Breast epithelium (tissue), 4 donors: ENCODE results near the gene DAPP1. TPM values are rescaled to one million over a fixed set of nuclear protein-coding genes. Genes with fewer than 3 reads are reported as not detected.

Experiments used
- DNase-seq, 2 donors: peaks; one replicate each; pipeline ENCODE4 v3.0.0-alpha.2; 2019; ENCODE audit warnings: low spot score in 2 of 2
- H3K27ac ChIP-seq, 2 donors: fragments of 200-600 bp; sonication (generic) in 1 of 2; one replicate each; pipeline ENCODE4 v1.5.1; 2016 to 2019; ENCODE audit warnings: mild to moderate bottlenecking in 1 of 2
- H3K27me3 ChIP-seq, 2 donors: fragments of 200-600 bp; sonication (generic) in 1 of 2; one replicate each; pipeline versions ENCODE4 v1.5.1 to v1.6.0; 2017 to 2019; ENCODE audit warnings: control low read depth in 1 of 2, mild to moderate bottlenecking in 1 of 2
- H3K36me3 ChIP-seq: fragments of 200-600 bp; one replicate; pipeline ENCODE4 v1.5.1; 2019
- H3K4me1 ChIP-seq, 2 donors: fragments of 200-600 bp; sonication (generic); one replicate each; pipeline ENCODE4 v1.5.1; 2016 to 2019; ENCODE audit warnings: control low read depth in 1 of 2
- H3K4me3 ChIP-seq, 3 donors: fragments of 200-600 bp; sonication (generic); 1 replicate in 2 of 3; 2 replicates in 1 of 3; pipeline ENCODE4 v1.5.1; 2016 to 2019; ENCODE audit warnings: mild to moderate bottlenecking in 3 of 3, moderate library complexity in 2 of 3
- H3K9me3 ChIP-seq, 2 donors: fragments of 200-600 bp; sonication (generic) in 1 of 2; one replicate each; pipeline ENCODE4 v1.5.1; 2016 to 2019; ENCODE audit warnings: control low read depth in 1 of 2
- CTCF ChIP-seq, 3 donors: fragments of 450-650 bp; IDR thresholded peaks; one replicate each; pipeline ENCODE4 v1.5.1; 2016 to 2017; ENCODE audit warnings: antibody characterized with exemption in 3 of 3, mild to moderate bottlenecking in 3 of 3, moderate library complexity in 3 of 3
- POLR2A ChIP-seq: fragments of 450-650 bp; IDR thresholded peaks from one replicate; pipeline ENCODE4 v1.6.1; 2016; ENCODE audit warnings: antibody characterized with exemption, mild to moderate bottlenecking, moderate library complexity
- POLR2AphosphoS5 ChIP-seq, 3 donors: sonication (generic); formaldehyde crosslinking; IDR thresholded peaks; one replicate each; pipeline ENCODE4 v1.6.1; 2017; ENCODE audit warnings: antibody characterized with exemption in 3 of 3
- intact Hi-C: fragments of 100-400 bp; cut with DNase I; formaldehyde crosslinking; loops from one replicate; pipeline ENCODE4 v1.15.1; 2023; ENCODE audit warnings: low total_unique reads
- total RNA-seq, 3 donors: library from RNA; depleted of rRNA; stranded (reverse); fragments of >200 nt; gene quantifications; one replicate each; pipeline ENCODE4 v1.1.0, GENCODE V29; 2016

Gene DAPP1
- total RNA-seq, 3 donors from 2014 or later: 2.7 to 10.2 (median 4.9) TPM

- no peak for TF ChIP-seq POLR2AphosphoS5 (IDR thresholded peaks at IDR 0.05)
- TF ChIP-seq CTCF (IDR thresholded peaks at IDR 0.05): no peak
- no peak for TF ChIP-seq POLR2A
- Histone ChIP-seq H3K27ac (no peak overlapping the region), H3K9me3 (no peaks in the 10 kb centered on the region), H3K4me3 (no peak overlapping the region), H3K4me1 (no peaks in the 10 kb centered on the region), H3K27me3 (no peaks in the 10 kb centered on the region), H3K36me3 (peaks cover 4% of the 10 kb centered on the region)
- DNase-seq: no peak
- intact Hi-C loops: no loop called here
These were observed 74.7 kb downstream of the DAPP1 start for GRCh38 chr4:99891351-99891750.

- intact Hi-C loops: no loop called here
- Histone ChIP-seq H3K9me3 (no peaks in the 10 kb centered on the region), H3K27me3 (no peaks in the 10 kb centered on the region), H3K4me1 (no peaks in the 10 kb centered on the region), H3K4me3 (peak overlapping the region; percentile 81 to 88 (median 83)), H3K36me3 (peaks cover 4% of the 10 kb centered on the region), H3K27ac (no peak overlapping the region)
- TF ChIP-seq CTCF (IDR thresholded peaks at IDR 0.05): no peak
- no peak for TF ChIP-seq POLR2A
- TF ChIP-seq POLR2AphosphoS5 (IDR thresholded peaks at IDR 0.05): no peak
- no peak for DNase-seq
These were observed 76.4 kb downstream of the DAPP1 start for GRCh38 chr4:99893029-99893428.

- Histone ChIP-seq H3K36me3 (peaks cover 4% of the 10 kb centered on the region), H3K27ac (peak overlapping the region; percentile 90 to 91), H3K9me3 (no peaks in the 10 kb centered on the region), H3K4me3 (peak overlapping the region; percentile 81 to 88 (median 83)), H3K27me3 (no peaks in the 10 kb centered on the region), H3K4me1 (no peaks in the 10 kb centered on the region)
- intact Hi-C loops: no loop called here
- DNase-seq: no peak
- TF ChIP-seq POLR2AphosphoS5 (IDR thresholded peaks at IDR 0.05) (no peak), CTCF (IDR thresholded peaks at IDR 0.05) (no peak), POLR2A (no peak)
These were observed 77.2 kb downstream of the DAPP1 start for GRCh38 chr4:99893839-99894160.

GRCh38 chr4:99894161-99894997, 77.8 kb downstream of the DAPP1 start, which contains the start of gene LAMTOR3:
Gene LAMTOR3 (minus strand): TSS chr4:99894427. CDS start chr4:99893963, 464 bp downstream.
- H3K9me3 ChIP-seq: no peaks in the 10 kb centered on the region
- no peaks in the 10 kb centered on the region for H3K27me3 ChIP-seq
- peaks cover 4% of the 10 kb centered on the region for H3K36me3 ChIP-seq
- TF ChIP-seq POLR2AphosphoS5 (IDR thresholded peaks at IDR 0.05) (peak in 1 of 3 donors; percentile 81), CTCF (IDR thresholded peaks at IDR 0.05) (no peak), POLR2A (no peak)
- H3K27ac ChIP-seq: peak within 1 kb of the TSS; percentile 90 to 91
- H3K4me1 ChIP-seq: no peaks in the 10 kb centered on the region
- intact Hi-C loops: no loop called here
- DNase-seq: peak; percentile 85 to 88
- H3K4me3 ChIP-seq: peak within 1 kb of the TSS; percentile 81 to 88 (median 83)

DNA sequence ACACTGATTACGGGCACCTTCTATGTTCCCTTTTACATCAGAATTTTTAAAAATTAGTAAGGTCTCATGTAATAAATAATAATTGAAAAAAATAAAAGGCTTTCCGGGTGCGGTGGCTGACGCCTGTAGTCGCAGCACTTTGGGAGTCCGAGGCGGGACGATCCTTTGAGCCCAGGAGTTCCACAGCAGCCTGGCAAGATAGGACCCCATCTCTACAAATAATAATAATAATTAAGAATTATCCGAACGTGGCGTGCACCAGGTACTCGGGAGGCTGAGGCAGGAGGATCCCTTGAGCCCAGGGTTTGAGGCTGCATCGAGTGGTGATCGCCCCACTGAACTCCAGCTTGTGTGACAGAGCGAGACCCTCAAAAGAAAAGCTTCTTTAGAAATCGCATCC, 78.4 kb downstream of the DAPP1 start:
- Histone ChIP-seq H3K4me3 (peak overlapping the region; percentile 81 to 88 (median 83)), H3K36me3 (peaks cover 1% of the 10 kb centered on the region), H3K27me3 (no peaks in the 10 kb centered on the region), H3K27ac (peak overlapping the region; percentile 90 to 91), H3K4me1 (no peaks in the 10 kb centered on the region), H3K9me3 (no peaks in the 10 kb centered on the region)
- DNase-seq: no peak
- TF ChIP-seq POLR2A (no peak), POLR2AphosphoS5 (IDR thresholded peaks at IDR 0.05) (no peak), CTCF (IDR thresholded peaks at IDR 0.05) (no peak)
- intact Hi-C loops: no loop called here
